Measurements from ENCODE around the gene FRA10AC1. TPM values are rescaled to one million over a fixed set of nuclear protein-coding genes. Genes with fewer than 3 reads are reported as not detected.

FRA10AC1 gene
- 0.74 and 2.0 TPM in 2 replicates for total RNA-seq (2014; rRNA removed; shearing (Covaris generic))

- DNase-seq (ENCODE audit: low spot score), result peak; percentile 89
Observed at GRCh38 chr10:93702210-93703001, at the start of gene FRA10AC1. Gene FRA10AC1 (minus strand): TSS chr10:93702592. CDS start chr10:93700106, 2,486 bp downstream.

GRCh38 chr10:93751832-93752231, 49.4 kb upstream of the FRA10AC1 start:
- no peak for DNase-seq (ENCODE audit: low spot score)

- DNase-seq (ENCODE audit: low spot score), result no peak
Observed at GRCh38 chr10:93751124-93751523, 48.7 kb upstream of the FRA10AC1 start.

- DNase-seq (ENCODE audit: low spot score), result peak; percentile 59
Observed at GRCh38 chr10:93749218-93749799, 46.9 kb upstream of the FRA10AC1 start.

GRCh38 chr10:93746844-93747284, 44.5 kb upstream of the FRA10AC1 start:
- peak; percentile 97 for DNase-seq (ENCODE audit: low spot score)

GRCh38 chr10:93745408-93746065, 43.1 kb upstream of the FRA10AC1 start:
- peak; percentile 19 for DNase-seq (ENCODE audit: low spot score)

GRCh38 chr10:93742633-93743349, 40.4 kb upstream of the FRA10AC1 start:
- DNase-seq (ENCODE audit: low spot score), result no peak

- no peak for DNase-seq (ENCODE audit: low spot score)
Observed at GRCh38 chr10:93741367-93741766, 39.0 kb upstream of the FRA10AC1 start.

GRCh38 chr10:93726024-93726423, 23.6 kb upstream of the FRA10AC1 start:
- no peak for DNase-seq (ENCODE audit: low spot score)

- DNase-seq (ENCODE audit: low spot score), result no peak
Observed at GRCh38 chr10:93723153-93723552, 20.8 kb upstream of the FRA10AC1 start.

- DNase-seq (ENCODE audit: low spot score), result no peak
Observed at GRCh38 chr10:93722550-93722949, 20.2 kb upstream of the FRA10AC1 start.

- DNase-seq (ENCODE audit: low spot score), result no peak
Observed at GRCh38 chr10:93719901-93720300, 17.5 kb upstream of the FRA10AC1 start.

GRCh38 chr10:93718937-93719725, 16.7 kb upstream of the FRA10AC1 start:
- no peak for DNase-seq (ENCODE audit: low spot score)

GRCh38 chr10:93716766-93717165, 14.4 kb upstream of the FRA10AC1 start:
- no peak for DNase-seq (ENCODE audit: low spot score)

GRCh38 chr10:93715345-93715744, 13.0 kb upstream of the FRA10AC1 start:
- no peak for DNase-seq (ENCODE audit: low spot score)

GRCh38 chr10:93712593-93712992, 10.2 kb upstream of the FRA10AC1 start:
- DNase-seq (ENCODE audit: low spot score), result no peak

- no peak for DNase-seq (ENCODE audit: low spot score)
Observed at GRCh38 chr10:93711891-93712290, 9.5 kb upstream of the FRA10AC1 start.

GRCh38 chr10:93710333-93710909, 8.0 kb upstream of the FRA10AC1 start:
- DNase-seq (ENCODE audit: low spot score), result no peak

- no peak for DNase-seq (ENCODE audit: low spot score)
Observed at GRCh38 chr10:93707623-93708022, 5.2 kb upstream of the FRA10AC1 start.

GRCh38 chr10:93704451-93704850, 2.1 kb upstream of the FRA10AC1 start:
- no peak for DNase-seq (ENCODE audit: low spot score)

- no peak for DNase-seq (ENCODE audit: low spot score)
Observed at GRCh38 chr10:93703841-93704240, 1.4 kb upstream of the FRA10AC1 start.
